ENCODE results near the gene SH3RF2.

SH3RF2 gene

DNA sequence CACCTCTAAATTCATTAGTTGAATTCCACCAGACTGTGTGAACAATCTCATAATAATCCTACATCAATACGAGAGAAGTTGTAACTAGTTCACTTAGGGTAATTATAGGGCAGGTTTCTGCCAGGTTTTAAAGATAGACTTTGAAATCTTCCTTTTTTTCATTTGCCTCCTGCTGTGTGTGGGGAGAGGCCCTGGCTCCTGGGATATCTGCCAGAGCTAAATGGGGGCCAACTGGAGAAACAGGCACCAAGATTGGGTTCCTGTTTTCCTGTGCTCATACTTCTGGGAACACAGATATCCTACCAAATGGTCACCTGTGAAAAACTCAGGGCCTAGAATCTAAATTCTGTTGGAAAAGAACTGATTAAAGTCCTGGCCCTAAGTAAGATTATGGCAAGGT is 42.3 kb downstream of the SH3RF2 start (continued):
- TF ChIP-seq ZNF660 (tag by site-specific recombination; IDR thresholded peaks at IDR 0.05), result 0 out of 2 replicates have a peak, but pooled peaks have one; percentile 19
- TF ChIP-seq, protein P1, sequence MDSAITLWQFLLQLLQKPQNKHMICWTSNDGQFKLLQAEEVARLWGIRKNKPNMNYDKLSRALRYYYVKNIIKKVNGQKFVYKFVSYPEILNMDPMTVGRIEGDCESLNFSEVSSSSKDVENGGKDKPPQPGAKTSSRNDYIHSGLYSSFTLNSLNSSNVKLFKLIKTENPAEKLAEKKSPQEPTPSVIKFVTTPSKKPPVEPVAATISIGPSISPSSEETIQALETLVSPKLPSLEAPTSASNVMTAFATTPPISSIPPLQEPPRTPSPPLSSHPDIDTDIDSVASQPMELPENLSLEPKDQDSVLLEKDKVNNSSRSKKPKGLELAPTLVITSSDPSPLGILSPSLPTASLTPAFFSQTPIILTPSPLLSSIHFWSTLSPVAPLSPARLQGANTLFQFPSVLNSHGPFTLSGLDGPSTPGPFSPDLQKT (IDR thresholded peaks at IDR 0.05; ENCODE audit: borderline replicate concordance, low read depth, low read length), result no peak
- no peak for TF ChIP-seq ZNF610 (tag by site-specific recombination; IDR thresholded peaks at IDR 0.05; ENCODE audit: borderline replicate concordance)
- TF ChIP-seq ZNF473 (tag by site-specific recombination; IDR thresholded peaks at IDR 0.05), result no peak
- peak; percentile 94 for TF ChIP-seq SP7 (tag by site-specific recombination; IDR thresholded peaks at IDR 0.05)
- no peak for TF ChIP-seq ZFP3 (tag by site-specific recombination; IDR thresholded peaks at IDR 0.05; ENCODE audit: low read depth)
- TF ChIP-seq GLI4 (tag by site-specific recombination; IDR thresholded peaks at IDR 0.05), result no peak
- TF ChIP-seq, protein P2, sequence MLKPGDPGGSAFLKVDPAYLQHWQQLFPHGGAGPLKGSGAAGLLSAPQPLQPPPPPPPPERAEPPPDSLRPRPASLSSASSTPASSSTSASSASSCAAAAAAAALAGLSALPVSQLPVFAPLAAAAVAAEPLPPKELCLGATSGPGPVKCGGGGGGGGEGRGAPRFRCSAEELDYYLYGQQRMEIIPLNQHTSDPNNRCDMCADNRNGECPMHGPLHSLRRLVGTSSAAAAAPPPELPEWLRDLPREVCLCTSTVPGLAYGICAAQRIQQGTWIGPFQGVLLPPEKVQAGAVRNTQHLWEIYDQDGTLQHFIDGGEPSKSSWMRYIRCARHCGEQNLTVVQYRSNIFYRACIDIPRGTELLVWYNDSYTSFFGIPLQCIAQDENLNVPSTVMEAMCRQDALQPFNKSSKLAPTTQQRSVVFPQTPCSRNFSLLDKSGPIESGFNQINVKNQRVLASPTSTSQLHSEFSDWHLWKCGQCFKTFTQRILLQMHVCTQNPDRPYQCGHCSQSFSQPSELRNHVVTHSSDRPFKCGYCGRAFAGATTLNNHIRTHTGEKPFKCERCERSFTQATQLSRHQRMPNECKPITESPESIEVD (tag by site-specific recombination; IDR thresholded peaks at IDR 0.05), result peak; percentile 87
- TF ChIP-seq ZFP37 (tag by site-specific recombination; IDR thresholded peaks at IDR 0.05), result no peak
- no peak for TF ChIP-seq ZNF623 (tag by site-specific recombination; IDR thresholded peaks at IDR 0.05)
- TF ChIP-seq TRIM28 (IDR thresholded peaks at IDR 0.05; ENCODE audit: borderline replicate concordance, low read length), result no peak
- TF ChIP-seq, protein P3, sequence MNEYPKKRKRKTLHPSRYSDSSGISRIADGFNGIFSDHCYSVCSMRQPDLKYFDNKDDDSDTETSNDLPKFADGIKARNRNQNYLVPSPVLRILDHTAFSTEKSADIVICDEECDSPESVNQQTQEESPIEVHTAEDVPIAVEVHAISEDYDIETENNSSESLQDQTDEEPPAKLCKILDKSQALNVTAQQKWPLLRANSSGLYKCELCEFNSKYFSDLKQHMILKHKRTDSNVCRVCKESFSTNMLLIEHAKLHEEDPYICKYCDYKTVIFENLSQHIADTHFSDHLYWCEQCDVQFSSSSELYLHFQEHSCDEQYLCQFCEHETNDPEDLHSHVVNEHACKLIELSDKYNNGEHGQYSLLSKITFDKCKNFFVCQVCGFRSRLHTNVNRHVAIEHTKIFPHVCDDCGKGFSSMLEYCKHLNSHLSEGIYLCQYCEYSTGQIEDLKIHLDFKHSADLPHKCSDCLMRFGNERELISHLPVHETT (tag by site-specific recombination; IDR thresholded peaks at IDR 0.05), result no peak
- no peak for TF ChIP-seq ZFP69B (tag by site-specific recombination; IDR thresholded peaks at IDR 0.05)
- no peak for TF ChIP-seq ZNF629 (tag by site-specific recombination; IDR thresholded peaks at IDR 0.05)
- TF ChIP-seq, protein P4, sequence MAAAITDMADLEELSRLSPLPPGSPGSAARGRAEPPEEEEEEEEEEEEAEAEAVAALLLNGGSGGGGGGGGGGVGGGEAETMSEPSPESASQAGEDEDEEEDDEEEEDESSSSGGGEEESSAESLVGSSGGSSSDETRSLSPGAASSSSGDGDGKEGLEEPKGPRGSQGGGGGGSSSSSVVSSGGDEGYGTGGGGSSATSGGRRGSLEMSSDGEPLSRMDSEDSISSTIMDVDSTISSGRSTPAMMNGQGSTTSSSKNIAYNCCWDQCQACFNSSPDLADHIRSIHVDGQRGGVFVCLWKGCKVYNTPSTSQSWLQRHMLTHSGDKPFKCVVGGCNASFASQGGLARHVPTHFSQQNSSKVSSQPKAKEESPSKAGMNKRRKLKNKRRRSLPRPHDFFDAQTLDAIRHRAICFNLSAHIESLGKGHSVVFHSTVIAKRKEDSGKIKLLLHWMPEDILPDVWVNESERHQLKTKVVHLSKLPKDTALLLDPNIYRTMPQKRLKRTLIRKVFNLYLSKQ (tag by site-specific recombination; IDR thresholded peaks at IDR 0.05; ENCODE audit: borderline replicate concordance), result no peak
- no peak for TF ChIP-seq ZNF501 (tag by site-specific recombination; IDR thresholded peaks at IDR 0.05)
- no peak for TF ChIP-seq ZNF677 (tag by site-specific recombination; IDR thresholded peaks at IDR 0.05)
- TF ChIP-seq, protein P5, sequence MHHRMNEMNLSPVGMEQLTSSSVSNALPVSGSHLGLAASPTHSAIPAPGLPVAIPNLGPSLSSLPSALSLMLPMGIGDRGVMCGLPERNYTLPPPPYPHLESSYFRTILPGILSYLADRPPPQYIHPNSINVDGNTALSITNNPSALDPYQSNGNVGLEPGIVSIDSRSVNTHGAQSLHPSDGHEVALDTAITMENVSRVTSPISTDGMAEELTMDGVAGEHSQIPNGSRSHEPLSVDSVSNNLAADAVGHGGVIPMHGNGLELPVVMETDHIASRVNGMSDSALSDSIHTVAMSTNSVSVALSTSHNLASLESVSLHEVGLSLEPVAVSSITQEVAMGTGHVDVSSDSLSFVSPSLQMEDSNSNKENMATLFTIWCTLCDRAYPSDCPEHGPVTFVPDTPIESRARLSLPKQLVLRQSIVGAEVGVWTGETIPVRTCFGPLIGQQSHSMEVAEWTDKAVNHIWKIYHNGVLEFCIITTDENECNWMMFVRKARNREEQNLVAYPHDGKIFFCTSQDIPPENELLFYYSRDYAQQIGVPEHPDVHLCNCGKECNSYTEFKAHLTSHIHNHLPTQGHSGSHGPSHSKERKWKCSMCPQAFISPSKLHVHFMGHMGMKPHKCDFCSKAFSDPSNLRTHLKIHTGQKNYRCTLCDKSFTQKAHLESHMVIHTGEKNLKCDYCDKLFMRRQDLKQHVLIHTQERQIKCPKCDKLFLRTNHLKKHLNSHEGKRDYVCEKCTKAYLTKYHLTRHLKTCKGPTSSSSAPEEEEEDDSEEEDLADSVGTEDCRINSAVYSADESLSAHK (tag by site-specific recombination; IDR thresholded peaks at IDR 0.05), result no peak
- no peak for TF ChIP-seq ZNF558 (tag by site-specific recombination; IDR thresholded peaks at IDR 0.05)

Measured in HEK293 (cell line).